HG02759 (cell line): ENCODE data around the gene C9orf152.
A peak's percentile ranks its signal among the peaks of the same experiment; 100 is the strongest.

ENCODE experiments used
- ATAC-seq: cut with Tn5 transposase; IDR thresholded peaks from one replicate; pipeline ENCODE4 v1.9.1; 2021; ENCODE audit warnings: mild to moderate bottlenecking, moderate library complexity; ENCODE audit not compliant: unreplicated experiment

Gene C9orf152

GRCh38 chr9:110183208-110184145 is 24.5 kb downstream of the C9orf152 start:
- peak; percentile 83 for ATAC-seq

- ATAC-seq: no peak
Observed at GRCh38 chr9:110180511-110181434, 27.2 kb downstream of the C9orf152 start.

GRCh38 chr9:110179734-110180133 is 28.2 kb downstream of the C9orf152 start:
- ATAC-seq: no peak

- ATAC-seq: no peak
Observed at GRCh38 chr9:110178281-110178680, 29.7 kb downstream of the C9orf152 start.

- ATAC-seq: no peak
Observed at GRCh38 chr9:110175275-110175968, 32.5 kb downstream of the C9orf152 start.

- no peak for ATAC-seq
Observed at GRCh38 chr9:110173322-110173642, 34.7 kb downstream of the C9orf152 start.

GRCh38 chr9:110170357-110171257 is 37.4 kb downstream of the C9orf152 start:
- no peak for ATAC-seq

GRCh38 chr9:110168486-110168885 is 39.5 kb downstream of the C9orf152 start:
- ATAC-seq: no peak

- no peak for ATAC-seq
Observed at GRCh38 chr9:110161940-110162339, 46.0 kb downstream of the C9orf152 start.

GRCh38 chr9:110160685-110161084 is 47.3 kb downstream of the C9orf152 start:
- no peak for ATAC-seq

GRCh38 chr9:110160123-110160522 is 47.8 kb downstream of the C9orf152 start:
- ATAC-seq: no peak

- ATAC-seq: no peak
Observed at GRCh38 chr9:110157823-110158664, 49.9 kb downstream of the C9orf152 start.

GRCh38 chr9:110156902-110157301 is 51.1 kb downstream of the C9orf152 start:
- ATAC-seq: peak; percentile 75

- ATAC-seq: no peak
Observed at GRCh38 chr9:110156416-110156815, 51.5 kb downstream of the C9orf152 start.

GRCh38 chr9:110155751-110156150 is 52.2 kb downstream of the C9orf152 start:
- ATAC-seq: no peak

GRCh38 chr9:110153431-110153830 is 54.5 kb downstream of the C9orf152 start:
- no peak for ATAC-seq

GRCh38 chr9:110152704-110153374 is 55.1 kb downstream of the C9orf152 start:
- ATAC-seq: no peak
